Measurements from ENCODE around the gene TCTN3.
"Not testable (repeated sequence)": the region's sequence is repeated elsewhere in the genome, so short reads cannot be mapped to it uniquely, and the experiment has no call there.

Gene TCTN3

DNA sequence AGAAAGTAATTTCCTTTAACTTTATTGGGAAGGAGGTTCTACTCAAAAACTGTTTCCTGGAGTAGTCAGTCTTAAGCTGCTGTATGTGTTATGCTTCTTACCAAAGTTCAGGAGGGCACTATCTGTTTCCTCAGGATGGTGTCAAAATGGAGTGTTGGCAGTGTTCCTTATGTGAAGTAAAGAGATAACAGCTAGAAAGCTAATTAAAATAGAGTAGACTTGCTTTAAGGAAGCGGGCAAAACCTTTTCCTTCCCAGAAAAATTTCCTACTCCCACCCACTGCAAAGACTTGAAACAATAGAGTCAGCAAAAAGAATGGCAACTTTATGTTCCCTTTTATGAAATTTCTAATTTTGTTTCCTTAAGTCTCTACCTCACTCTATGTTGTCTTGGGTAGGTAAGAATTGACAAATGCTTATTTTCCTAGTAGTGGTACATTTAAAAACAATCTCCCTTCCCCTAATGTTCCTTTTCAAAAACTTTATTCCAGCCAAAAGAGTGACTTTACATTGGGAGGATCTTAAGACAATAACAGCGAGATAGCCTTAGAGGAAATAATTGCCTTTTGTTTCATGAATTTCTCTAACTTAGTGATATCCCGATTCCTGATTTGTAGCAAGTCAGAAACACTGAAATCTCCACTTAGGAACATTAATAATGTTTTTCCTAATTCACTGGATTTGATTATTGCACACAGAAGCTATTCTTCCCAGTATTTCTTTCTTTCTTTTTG, 35.8 kb upstream of the TCTN3 start:
- no peak for TF ChIP-seq CTCF (IDR thresholded peaks at IDR 0.05; ENCODE audit: low read depth, low read length)
- DNase-seq (ENCODE audit: extremely low read depth, low read depth) = no peak

DNA sequence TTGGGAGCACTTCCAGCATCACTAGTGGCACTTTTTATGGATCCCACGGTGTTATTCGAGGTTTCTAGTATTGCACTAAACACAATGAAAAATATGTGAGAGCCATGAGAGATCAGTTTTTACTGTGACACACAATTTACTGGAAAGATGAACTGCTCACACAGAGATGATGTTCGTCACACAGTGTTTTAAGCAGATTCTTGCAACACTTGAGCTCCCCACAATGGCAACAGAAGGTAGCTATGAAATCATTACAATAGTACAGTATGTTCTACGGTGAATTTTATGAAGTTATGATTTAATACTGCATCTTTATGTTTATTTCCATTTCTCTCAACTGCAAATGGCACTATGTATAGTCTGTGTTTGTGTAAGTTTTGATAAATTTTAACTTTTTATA, 34.8 kb upstream of the TCTN3 start:
- no peak for TF ChIP-seq CTCF (IDR thresholded peaks at IDR 0.05; ENCODE audit: low read depth, low read length)
- no peak for DNase-seq (ENCODE audit: extremely low read depth, low read depth)

DNA sequence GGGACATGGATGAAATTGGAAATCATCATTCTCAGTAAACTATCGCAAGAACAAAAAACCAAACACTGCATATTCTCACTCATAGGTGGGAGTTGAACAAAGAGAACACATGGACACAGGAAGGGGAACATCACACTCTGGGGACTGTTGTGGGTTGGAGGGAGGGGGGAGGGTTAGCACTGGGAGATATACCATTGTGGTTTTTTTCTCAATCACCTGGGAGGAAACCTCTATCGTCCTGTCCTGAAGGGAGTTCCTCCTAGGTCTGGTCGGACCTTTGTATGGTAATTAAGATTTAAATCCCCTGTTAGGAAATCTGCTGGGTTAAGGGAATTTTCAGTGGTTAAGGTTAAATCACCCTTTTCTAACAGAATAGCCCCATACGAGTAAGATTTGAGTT, 28.8 kb upstream of the TCTN3 start:
- not testable (repeated sequence) for DNase-seq (ENCODE audit: extremely low read depth, low read depth)

DNA sequence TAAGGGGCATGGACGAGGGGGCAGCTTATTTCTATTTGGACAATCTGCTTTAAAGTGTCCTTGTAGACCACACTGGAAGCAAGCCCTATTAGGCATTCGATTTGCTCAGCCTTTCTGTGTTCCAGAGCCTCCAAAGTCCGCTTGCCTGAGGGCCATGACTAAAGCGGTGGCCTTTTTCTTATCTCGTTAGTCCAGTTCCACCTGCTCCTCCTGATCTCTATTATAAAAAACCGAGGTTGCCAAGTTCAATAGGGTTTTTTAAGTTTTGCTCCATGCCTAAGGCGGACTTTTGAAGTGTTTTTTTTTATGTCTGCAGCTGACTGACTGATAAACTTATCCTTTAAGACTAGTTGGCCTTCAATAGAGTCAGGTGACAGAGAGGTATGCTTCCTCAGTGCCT, 27.0 kb upstream of the TCTN3 start:
- DNase-seq (ENCODE audit: extremely low read depth, low read depth) = not testable (repeated sequence)

- no peak for TF ChIP-seq CTCF (IDR thresholded peaks at IDR 0.05; ENCODE audit: low read depth, low read length)
- DNase-seq (ENCODE audit: extremely low read depth, low read depth) = no peak
Observed at GRCh38 chr10:95716866-95717265, 23.1 kb upstream of the TCTN3 start.

GRCh38 chr10:95716466-95716865, 22.7 kb upstream of the TCTN3 start:
- DNase-seq (ENCODE audit: extremely low read depth, low read depth) = no peak
- no peak for TF ChIP-seq CTCF (IDR thresholded peaks at IDR 0.05; ENCODE audit: low read depth, low read length)

DNA sequence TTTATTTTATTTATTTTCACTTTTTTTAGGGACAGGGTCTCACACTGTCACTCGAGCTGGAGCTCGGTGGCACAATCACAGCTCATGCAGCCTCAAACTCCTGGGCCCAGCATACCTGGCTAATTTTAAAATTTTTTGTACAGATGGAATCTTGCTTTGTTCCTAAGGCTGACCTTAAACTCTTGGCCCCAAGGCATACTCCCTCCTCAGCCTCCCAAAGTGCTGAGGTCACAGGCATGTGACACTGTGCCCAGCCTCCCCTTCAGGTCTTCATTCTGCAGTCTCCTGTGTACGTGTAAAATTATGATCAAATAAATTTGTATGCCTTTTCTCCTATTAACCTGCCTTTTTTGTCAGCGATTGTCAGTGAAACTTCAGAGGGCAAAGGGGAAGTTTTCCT, 17.8 kb upstream of the TCTN3 start:
- DNase-seq (ENCODE audit: extremely low read depth, low read depth) = no peak
- TF ChIP-seq CTCF (IDR thresholded peaks at IDR 0.05; ENCODE audit: low read depth, low read length) = no peak

DNA sequence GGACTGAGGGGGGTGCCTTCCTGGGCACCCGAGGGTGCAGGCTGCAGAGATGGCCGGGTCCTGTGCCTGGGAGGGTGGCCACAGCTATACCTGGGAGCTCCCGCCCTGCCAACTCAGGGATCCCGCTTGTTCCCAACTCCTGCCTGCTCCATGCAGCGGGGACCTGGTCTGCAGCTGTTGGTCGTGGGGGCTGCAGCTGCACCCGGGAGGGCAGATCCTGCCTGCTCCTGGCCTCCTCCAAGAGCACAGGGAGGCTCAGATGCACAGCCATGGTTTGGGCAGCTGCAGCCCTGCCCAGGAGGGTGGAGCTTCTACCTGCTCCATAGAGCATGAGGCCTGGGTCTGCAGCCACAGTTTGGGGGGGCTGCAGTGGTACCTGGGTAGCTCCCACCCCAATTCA, 13.3 kb upstream of the TCTN3 start:
- no peak for TF ChIP-seq CTCF (IDR thresholded peaks at IDR 0.05; ENCODE audit: low read depth, low read length)
- no peak for DNase-seq (ENCODE audit: extremely low read depth, low read depth)
